GM18511 (cell line): ENCODE measurements around the gene ANXA11.
A peak's percentile ranks its signal among the peaks of the same experiment; 100 is the strongest.

Experiments used
- ATAC-seq: cut with Tn5 transposase; IDR thresholded peaks from one replicate; pipeline ENCODE4 v1.9.1; 2021; ENCODE audit warnings: mild to moderate bottlenecking, moderate library complexity; ENCODE audit not compliant: unreplicated experiment

ANXA11 gene

GRCh38 chr10:80191589-80192270, 13.6 kb downstream of the ANXA11 start:
- no peak for ATAC-seq

GRCh38 chr10:80188713-80189112, 16.6 kb downstream of the ANXA11 start:
- no peak for ATAC-seq

GRCh38 chr10:80187465-80188409, 17.6 kb downstream of the ANXA11 start:
- ATAC-seq, result peak; percentile 92

- no peak for ATAC-seq
These were observed 18.3 kb downstream of the ANXA11 start for GRCh38 chr10:80187060-80187459.

GRCh38 chr10:80186364-80187012, 18.8 kb downstream of the ANXA11 start:
- no peak for ATAC-seq

GRCh38 chr10:80185578-80186299, 19.6 kb downstream of the ANXA11 start:
- no peak for ATAC-seq

GRCh38 chr10:80184291-80184690, 21.0 kb downstream of the ANXA11 start:
- no peak for ATAC-seq

GRCh38 chr10:80183436-80183835, 21.9 kb downstream of the ANXA11 start:
- no peak for ATAC-seq

GRCh38 chr10:80182986-80183385, 22.4 kb downstream of the ANXA11 start:
- no peak for ATAC-seq

GRCh38 chr10:80177781-80178636, 27.3 kb downstream of the ANXA11 start:
- no peak for ATAC-seq

GRCh38 chr10:80176526-80176925, 28.8 kb downstream of the ANXA11 start:
- no peak for ATAC-seq

GRCh38 chr10:80174641-80175395, 30.5 kb downstream of the ANXA11 start:
- ATAC-seq, result no peak

GRCh38 chr10:80173466-80173865, 31.9 kb downstream of the ANXA11 start:
- ATAC-seq, result no peak

- ATAC-seq, result no peak
These were observed 32.4 kb downstream of the ANXA11 start for GRCh38 chr10:80172896-80173295.

- no peak for ATAC-seq
These were observed 34.1 kb downstream of the ANXA11 start for GRCh38 chr10:80171248-80171660.

- ATAC-seq, result no peak
These were observed 34.7 kb downstream of the ANXA11 start for GRCh38 chr10:80170641-80171040.

GRCh38 chr10:80170026-80170425, 35.3 kb downstream of the ANXA11 start:
- no peak for ATAC-seq

- ATAC-seq, result peak; percentile 50
These were observed 36.5 kb downstream of the ANXA11 start for GRCh38 chr10:80168679-80169380.

GRCh38 chr10:80168162-80168511, 37.2 kb downstream of the ANXA11 start:
- no peak for ATAC-seq
